Keratinocyte (primary cell): ENCODE results near the gene BBX.

Experiments used
- CTCF ChIP-seq, 3 experiments: IDR thresholded peaks in 1 of 3; conservative IDR thresholded peaks in 1 of 3; optimal IDR thresholded peaks in 1 of 3; 2 replicates in 2 of 3; 3 replicates in 1 of 3; pipeline versions ENCODE3 to v1.5.1; 2011; ENCODE audit warnings: low read length in 3 of 3, mild to moderate bottlenecking in 3 of 3, moderate library complexity in 2 of 3, control low read depth in 1 of 3, inconsistent platforms in 1 of 3; ENCODE audit not compliant: insufficient read depth in 2 of 3; ENCODE audit errors: extremely low read depth in 1 of 3
- EZH2 ChIP-seq: IDR thresholded peaks from one replicate; pipeline ENCODE4 v1.6.1; 2012; ENCODE audit warnings: inconsistent platforms, mild to moderate bottlenecking, low read length, moderate library complexity

- TF ChIP-seq CTCF (optimal IDR thresholded peaks at IDR 0.05 in 1 of 3, IDR thresholded peaks at IDR 0.05 in 1 of 3, conservative IDR thresholded peaks at IDR 0.05 in 1 of 3; ENCODE audit: extremely low read depth in 1 of 3, insufficient read depth in 2 of 3, low read length in 3 of 3) (no peak), EZH2 (no peak)
Measured at GRCh38 chr3:107704477-107704876, 181.7 kb downstream of the BBX start.
